Prostate gland (tissue), 2 donors: Measurements from ENCODE around the gene TSPAN32.

Source experiments
- POLR2A ChIP-seq: fragments of 450-650 bp; IDR thresholded peaks from one replicate; pipeline ENCODE4 v1.6.1; 2016; ENCODE audit warnings: antibody characterized with exemption, mild to moderate bottlenecking
- TF ChIP-seq, protein P1 (sequence below), 4 experiments: fragments of 200-600 bp in 2 of 4; fragments of 450-650 bp in 2 of 4; sonication (generic) in 2 of 4; IDR thresholded peaks; 1 replicate in 3 of 4; 2 replicates in 1 of 4; pipeline ENCODE4 v1.5.1; 2016 to 2019; ENCODE audit warnings: antibody characterized with exemption in 4 of 4, mild to moderate bottlenecking in 2 of 4, moderate library complexity in 2 of 4

DNA sequence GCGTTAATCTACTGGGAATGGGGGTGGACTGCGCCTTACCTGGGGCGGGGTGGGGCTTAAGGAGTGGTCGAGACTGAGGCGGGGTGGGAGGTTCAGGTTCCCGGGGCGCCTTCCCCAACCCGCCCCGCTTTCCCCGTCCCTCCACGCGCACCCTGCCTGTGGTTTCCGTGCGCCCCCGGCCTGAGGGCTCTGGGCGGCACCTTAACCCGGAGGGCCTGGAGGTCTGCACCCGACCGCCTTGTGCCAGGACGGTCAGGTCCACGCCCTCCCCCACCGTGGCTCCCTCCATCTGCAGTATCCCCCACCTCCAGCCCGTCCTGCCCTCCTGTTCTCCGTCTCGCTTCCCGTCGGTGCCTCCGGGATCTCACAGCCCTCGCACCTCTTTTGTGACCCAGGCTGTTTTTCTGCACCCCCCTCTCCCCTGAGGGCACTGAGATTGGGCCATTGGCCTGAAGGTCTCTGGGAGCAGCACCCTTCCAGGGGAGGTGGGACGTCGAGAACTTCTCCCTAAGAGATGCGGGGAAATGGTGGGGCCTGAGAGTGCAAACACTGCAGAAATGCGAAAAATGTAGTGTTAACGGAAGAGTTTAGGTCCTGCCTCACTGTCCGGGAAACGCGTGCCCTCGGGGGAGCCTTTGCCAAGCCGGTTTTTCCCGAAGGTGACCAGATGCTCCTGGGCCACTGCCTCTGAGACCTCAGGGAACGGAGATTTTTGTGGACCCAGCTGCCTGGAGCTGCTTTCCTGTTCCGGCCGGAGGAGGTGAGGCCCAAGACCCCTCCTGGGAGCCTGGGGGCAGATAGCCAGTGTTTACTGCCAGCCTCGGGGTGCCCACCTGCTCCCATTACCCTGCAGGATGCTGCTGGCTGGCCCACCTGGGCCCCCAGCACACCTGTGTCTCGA lies 30.2 kb upstream of the TSPAN32 start:
- TF ChIP-seq, protein P1, sequence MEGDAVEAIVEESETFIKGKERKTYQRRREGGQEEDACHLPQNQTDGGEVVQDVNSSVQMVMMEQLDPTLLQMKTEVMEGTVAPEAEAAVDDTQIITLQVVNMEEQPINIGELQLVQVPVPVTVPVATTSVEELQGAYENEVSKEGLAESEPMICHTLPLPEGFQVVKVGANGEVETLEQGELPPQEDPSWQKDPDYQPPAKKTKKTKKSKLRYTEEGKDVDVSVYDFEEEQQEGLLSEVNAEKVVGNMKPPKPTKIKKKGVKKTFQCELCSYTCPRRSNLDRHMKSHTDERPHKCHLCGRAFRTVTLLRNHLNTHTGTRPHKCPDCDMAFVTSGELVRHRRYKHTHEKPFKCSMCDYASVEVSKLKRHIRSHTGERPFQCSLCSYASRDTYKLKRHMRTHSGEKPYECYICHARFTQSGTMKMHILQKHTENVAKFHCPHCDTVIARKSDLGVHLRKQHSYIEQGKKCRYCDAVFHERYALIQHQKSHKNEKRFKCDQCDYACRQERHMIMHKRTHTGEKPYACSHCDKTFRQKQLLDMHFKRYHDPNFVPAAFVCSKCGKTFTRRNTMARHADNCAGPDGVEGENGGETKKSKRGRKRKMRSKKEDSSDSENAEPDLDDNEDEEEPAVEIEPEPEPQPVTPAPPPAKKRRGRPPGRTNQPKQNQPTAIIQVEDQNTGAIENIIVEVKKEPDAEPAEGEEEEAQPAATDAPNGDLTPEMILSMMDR (IDR thresholded peaks at IDR 0.05): no peak
- no peak for TF ChIP-seq POLR2A
